Measurements from ENCODE around the gene ZNF236.

GRCh38 chr18:76923485-76924085 lies 101.2 kb downstream of the ZNF236 start:
- TF ChIP-seq TCF12 (IDR thresholded peaks at IDR 0.05; ENCODE audit: low read depth) (no peak), YY1 (IDR thresholded peaks at IDR 0.05; ENCODE audit: low read depth) (no peak), REST (IDR thresholded peaks at IDR 0.05; ENCODE audit: low read depth) (no peak)

Measured in Ishikawa (cell line).